ENCODE data around the gene SEMA6C. TPM values are rescaled to one million over a fixed set of nuclear protein-coding genes. Genes with fewer than 3 reads are reported as not detected.
A peak's percentile ranks its signal among the peaks of the same experiment; 100 is the strongest.

Gene SEMA6C
- total and polyA plus RNA-seq, 2 of the 13 experiments (the other 11 are each of a cell fraction or from before 2014, with no cell fraction given): 1.4 to 2.9 TPM

DNA sequence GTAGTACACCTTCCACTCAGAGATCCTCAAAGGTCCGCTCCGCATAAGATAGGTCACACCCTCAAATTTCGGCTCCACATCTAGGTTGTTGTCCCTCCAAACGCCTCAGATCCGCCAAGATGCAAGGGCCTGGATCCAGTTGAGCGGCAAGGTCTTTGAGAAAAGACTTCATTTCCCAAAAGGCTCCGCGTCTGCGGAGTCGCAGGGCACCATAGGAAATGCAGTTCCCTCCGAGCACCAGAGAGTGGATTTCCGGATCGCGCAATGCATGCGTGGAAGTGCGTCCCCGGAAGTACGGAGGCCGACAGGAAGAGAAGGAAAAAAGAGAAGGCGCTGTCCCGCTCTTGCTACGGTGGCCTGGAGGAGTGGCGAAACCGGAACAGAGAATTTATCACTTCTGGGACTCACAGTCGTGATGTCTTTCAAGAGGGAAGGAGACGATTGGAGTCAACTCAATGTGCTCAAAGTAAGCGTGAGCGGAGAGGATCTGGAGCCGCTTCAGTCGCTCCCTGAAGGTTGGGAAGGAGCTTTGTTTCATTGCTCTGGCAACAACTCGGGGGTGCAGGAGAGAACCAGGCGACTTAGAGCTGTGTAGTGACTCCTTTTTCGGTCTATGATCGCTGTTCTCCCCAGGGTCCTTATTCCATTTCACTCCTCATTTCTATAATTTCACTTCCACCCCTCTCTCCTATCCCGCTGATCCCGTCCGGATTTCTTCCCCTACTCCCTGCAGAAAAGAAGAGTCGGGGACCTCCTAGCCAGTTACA, 19.5 kb upstream of the SEMA6C start, which contains the start of the genes LYSMD1 and SCNM1 (continued):
- TF ChIP-seq GFI1 (CRISPR knock-in tag; IDR thresholded peaks at IDR 0.05; ENCODE audit: borderline replicate concordance) (peak; percentile 60; the same call in 1 of the 2 replicates), ARNT2 (CRISPR knock-in tag; IDR thresholded peaks at IDR 0.05; ENCODE audit: low read depth) (no peak; the same call in 1 of the 2 replicates), ARNT (IDR thresholded peaks at IDR 0.05) (no peak), MYC (CRISPR knock-in tag; IDR thresholded peaks at IDR 0.05; ENCODE audit: borderline replicate concordance) (peak; percentile 75; the same call in 1 of the 2 replicates), SOX13 (IDR thresholded peaks at IDR 0.05) (no peak), SOX13 (CRISPR knock-in tag; conservative IDR thresholded peaks at IDR 0.05 in 1 of 2, IDR thresholded peaks at IDR 0.05 in 1 of 2) (peak in 1 of 2 experiments; percentile 18; a peak in 1 of 4 replicates), HMG20A (CRISPR knock-in tag; IDR thresholded peaks at IDR 0.05; ENCODE audit: borderline replicate concordance) (no peak; the same call in 1 of the 2 replicates), FOSL2 (CRISPR knock-in tag; IDR thresholded peaks at IDR 0.05) (peak; percentile 49), ZNF253 (CRISPR knock-in tag; IDR thresholded peaks at IDR 0.05; ENCODE audit: borderline replicate concordance) (no peak), MED8 (CRISPR knock-in tag; IDR thresholded peaks at IDR 0.05; ENCODE audit: insufficient replicate concordance) (no peak), AGO2 (optimal IDR thresholded peaks at IDR 0.05; ENCODE audit: low read depth, low read length) (no peak), ZMYM4 (CRISPR knock-in tag; IDR thresholded peaks at IDR 0.05) (peak; percentile 85), GPN1 (CRISPR knock-in tag; IDR thresholded peaks at IDR 0.05; ENCODE audit: borderline replicate concordance) (no peak), YEATS4 (CRISPR knock-in tag; IDR thresholded peaks at IDR 0.05; ENCODE audit: borderline replicate concordance) (peak; percentile 73), ZNF777 (CRISPR knock-in tag; IDR thresholded peaks at IDR 0.05) (peak; percentile 43; the same call in 1 of the 2 replicates), SATB2 (CRISPR knock-in tag; IDR thresholded peaks at IDR 0.05) (no peak)
- TF ChIP-seq, protein P1, sequence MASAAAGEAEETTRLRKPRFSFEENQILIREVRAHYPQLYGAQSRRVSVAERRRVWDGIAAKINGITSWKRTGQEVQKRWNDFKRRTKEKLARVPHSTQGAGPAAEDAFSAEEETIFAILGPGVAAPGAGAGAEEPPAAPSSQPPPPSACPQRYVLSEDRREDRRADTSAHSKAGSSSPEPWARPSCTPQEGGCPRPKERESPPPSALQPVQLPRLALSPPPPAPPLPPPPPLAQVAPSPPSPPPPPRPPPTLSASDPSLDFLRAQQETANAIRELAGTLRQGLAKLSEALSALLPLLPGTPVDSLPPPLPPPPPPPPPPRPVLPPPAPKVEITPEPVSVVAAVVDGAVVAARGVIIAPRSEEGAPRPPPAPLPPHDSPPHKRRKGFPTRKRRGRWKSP (CRISPR knock-in tag; IDR thresholded peaks at IDR 0.05): peak; percentile 32; the same call in 1 of the 2 replicates
- TF ChIP-seq, protein P2, sequence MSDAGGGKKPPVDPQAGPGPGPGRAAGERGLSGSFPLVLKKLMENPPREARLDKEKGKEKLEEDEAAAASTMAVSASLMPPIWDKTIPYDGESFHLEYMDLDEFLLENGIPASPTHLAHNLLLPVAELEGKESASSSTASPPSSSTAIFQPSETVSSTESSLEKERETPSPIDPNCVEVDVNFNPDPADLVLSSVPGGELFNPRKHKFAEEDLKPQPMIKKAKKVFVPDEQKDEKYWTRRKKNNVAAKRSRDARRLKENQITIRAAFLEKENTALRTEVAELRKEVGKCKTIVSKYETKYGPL (CRISPR knock-in tag; IDR thresholded peaks at IDR 0.05): peak; percentile 58; the same call in 1 of the 2 replicates
- TF ChIP-seq, protein P3, sequence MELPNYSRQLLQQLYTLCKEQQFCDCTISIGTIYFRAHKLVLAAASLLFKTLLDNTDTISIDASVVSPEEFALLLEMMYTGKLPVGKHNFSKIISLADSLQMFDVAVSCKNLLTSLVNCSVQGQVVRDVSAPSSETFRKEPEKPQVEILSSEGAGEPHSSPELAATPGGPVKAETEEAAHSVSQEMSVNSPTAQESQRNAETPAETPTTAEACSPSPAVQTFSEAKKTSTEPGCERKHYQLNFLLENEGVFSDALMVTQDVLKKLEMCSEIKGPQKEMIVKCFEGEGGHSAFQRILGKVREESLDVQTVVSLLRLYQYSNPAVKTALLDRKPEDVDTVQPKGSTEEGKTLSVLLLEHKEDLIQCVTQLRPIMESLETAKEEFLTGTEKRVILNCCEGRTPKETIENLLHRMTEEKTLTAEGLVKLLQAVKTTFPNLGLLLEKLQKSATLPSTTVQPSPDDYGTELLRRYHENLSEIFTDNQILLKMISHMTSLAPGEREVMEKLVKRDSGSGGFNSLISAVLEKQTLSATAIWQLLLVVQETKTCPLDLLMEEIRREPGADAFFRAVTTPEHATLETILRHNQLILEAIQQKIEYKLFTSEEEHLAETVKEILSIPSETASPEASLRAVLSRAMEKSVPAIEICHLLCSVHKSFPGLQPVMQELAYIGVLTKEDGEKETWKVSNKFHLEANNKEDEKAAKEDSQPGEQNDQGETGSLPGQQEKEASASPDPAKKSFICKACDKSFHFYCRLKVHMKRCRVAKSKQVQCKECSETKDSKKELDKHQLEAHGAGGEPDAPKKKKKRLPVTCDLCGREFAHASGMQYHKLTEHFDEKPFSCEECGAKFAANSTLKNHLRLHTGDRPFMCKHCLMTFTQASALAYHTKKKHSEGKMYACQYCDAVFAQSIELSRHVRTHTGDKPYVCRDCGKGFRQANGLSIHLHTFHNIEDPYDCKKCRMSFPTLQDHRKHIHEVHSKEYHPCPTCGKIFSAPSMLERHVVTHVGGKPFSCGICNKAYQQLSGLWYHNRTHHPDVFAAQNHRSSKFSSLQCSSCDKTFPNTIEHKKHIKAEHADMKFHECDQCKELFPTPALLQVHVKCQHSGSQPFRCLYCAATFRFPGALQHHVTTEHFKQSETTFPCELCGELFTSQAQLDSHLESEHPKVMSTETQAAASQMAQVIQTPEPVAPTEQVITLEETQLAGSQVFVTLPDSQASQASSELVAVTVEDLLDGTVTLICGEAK (IDR thresholded peaks at IDR 0.05): peak; percentile 54; the same call in 1 of the 2 replicates
- TF ChIP-seq, protein P3 (CRISPR knock-in tag; IDR thresholded peaks at IDR 0.05): peak; percentile 69
